HG02852 (cell line): ENCODE measurements around the gene SMC6.
A peak's percentile ranks its signal among the peaks of the same experiment; 100 is the strongest.

Experiments used
- ATAC-seq: cut with Tn5 transposase; IDR thresholded peaks from one replicate; pipeline ENCODE4 v1.9.1; 2021; ENCODE audit warnings: mild to moderate bottlenecking, moderate library complexity; ENCODE audit not compliant: unreplicated experiment

Gene SMC6

DNA sequence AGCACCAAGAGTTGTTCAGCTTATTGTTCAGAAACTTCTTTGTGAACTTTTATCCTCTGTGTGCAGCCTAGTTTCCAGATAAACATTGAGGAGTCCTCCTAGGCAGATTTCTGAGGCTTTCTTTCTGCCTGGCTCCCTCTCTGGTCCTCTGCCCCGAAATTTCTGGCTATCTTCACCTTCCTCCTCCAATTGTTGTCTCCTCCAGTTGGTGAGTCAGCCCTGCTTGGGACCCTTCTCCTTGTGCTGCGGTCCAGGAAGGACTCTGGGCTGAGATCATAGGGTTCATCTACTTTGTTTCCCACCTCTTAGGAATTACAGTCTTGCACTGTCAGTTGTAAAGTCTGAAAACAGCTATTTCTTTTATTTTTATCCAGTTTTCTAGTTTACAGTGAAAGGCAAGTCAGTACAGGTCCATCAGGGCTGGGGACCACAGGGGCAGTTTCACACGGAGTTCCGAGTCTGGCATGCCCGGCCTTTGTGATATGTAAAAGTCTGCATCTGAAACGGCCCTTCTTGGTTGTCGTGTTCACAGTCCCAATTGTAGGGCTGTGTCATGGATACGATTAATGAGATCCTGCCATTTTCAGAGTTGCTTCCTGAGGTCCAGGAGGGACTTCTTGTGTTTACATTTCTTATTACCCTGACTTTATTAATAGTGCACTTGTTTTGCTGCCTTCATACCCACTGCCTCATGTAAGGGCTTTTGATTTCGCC is 100.8 kb downstream of the SMC6 start:
- no peak for ATAC-seq

DNA sequence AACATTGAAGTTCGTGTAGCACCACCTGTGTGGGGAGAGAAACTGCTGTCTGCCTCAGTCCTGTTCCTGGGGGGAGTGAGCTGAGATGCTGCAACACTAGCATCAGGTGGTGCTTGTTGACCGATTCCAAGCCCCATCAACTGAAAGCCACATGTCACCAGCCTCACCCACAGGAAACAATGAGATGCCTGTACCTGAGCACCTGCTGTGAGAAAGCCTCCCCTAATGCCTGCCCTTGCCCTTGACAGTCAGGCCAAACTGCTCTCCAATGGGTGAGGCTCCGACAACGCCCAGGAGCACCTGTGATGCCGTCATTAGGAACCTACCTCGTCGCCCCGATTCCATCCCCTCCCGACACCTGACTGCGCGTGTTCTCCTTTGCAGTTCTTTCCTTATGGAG is 104.6 kb downstream of the SMC6 start:
- no peak for ATAC-seq

- no peak for ATAC-seq
These were observed 105.0 kb downstream of the SMC6 start for GRCh38 chr2:17648581-17648980.

- ATAC-seq, result no peak
These were observed 106.5 kb downstream of the SMC6 start for GRCh38 chr2:17646838-17647701.

DNA sequence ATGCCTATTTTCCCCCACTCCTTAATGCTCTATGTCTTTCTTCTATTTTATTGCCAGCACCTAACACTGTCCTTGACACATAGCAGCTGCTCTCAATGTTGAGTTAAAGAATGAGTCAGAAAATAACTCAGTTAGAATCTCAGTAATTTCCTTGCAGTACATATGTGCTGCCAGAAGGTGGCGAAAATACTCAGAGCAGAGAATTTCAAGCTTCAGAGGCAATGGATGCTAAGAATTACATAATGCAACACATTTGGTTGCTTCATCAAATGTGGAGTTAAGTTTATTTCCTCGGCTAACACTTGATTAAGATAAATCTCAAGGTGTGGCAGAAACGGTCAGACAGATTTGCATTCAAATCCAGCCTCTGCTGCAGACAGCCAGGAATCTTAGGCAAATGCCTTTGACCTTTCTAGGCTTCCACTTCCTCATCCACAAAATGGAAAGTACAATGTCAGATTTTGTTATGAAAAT is 107.5 kb downstream of the SMC6 start:
- peak; percentile 89 for ATAC-seq

DNA sequence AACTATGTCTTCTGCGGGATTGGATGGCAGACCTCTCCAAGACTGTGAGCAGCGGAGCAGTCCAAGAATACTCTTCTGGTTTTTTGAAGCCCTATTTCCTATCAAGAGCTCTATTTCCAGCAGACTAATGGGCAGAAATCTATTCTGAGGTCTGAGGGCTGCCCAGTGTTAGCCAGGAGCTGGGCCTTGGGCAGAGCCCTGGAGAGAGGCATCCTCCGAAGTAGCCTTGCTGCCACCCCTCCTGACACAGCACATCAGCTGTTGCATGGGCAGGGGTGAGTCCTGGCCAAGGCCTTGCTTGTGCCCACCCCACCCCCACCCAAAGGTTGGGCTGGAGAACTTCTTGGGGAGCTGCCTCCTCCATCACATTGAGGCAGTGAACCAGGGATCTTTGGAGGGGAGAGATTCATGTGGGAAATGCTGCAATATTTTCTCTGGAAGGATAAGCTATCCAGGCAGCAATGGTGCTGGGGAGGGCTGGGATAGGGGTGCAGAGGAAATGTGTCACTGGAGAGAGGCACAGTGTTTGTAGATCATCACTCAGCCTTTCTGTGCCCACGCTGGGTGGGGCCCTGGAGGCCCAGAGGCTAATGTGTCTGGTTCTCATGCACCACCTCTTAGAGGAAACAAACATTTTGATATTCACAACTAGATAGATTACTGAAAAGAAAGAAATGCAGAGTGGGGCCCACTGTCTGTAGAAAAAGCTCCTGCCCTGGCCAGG is 108.5 kb downstream of the SMC6 start:
- no peak for ATAC-seq

GRCh38 chr2:17643031-17643615 is 110.5 kb downstream of the SMC6 start:
- ATAC-seq, result no peak

DNA sequence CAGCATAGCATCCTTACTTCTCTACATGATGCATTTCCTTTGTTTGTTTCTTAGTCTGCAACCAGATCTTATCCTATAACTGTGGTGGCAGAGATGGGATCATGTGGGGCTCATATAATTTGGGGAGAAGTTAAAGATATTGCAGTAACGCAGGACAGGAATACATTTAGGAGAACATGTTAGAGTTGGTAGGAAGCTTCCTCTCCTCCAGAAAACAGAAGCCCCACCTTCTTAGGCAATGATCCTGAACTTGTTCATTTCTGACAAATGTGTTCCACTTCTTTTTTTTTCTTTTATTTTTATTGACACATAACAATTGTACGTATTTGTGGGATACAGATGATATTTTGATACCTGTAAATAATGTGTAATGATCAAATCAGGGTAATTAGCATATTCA is 113.2 kb downstream of the SMC6 start:
- ATAC-seq, result no peak

DNA sequence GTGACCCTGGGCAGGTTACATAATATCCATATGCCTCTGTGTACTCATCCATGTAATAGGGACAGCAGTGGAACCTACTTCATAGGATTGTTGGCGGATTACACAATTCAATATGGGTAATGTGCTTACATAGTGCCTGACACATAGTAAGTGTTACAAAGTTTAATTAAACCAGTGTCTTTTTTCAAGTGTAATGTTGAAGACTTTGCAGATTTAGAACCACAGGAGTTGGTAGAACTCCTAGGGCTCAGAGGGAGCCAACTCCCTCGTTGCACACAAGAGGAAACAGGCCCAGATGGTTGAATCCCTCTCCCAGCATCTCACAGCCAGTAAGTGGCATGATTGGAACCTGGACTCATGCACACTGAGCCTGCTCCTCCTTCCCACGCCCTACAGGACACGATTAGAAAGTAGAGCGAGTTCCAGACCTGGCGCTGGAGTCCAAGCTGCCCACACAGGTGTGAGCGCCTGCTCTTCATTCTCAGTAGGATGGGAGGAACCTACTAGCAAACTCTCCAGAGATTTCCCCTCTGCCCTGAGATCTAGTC is 115.3 kb downstream of the SMC6 start:
- no peak for ATAC-seq

- no peak for ATAC-seq
These were observed 116.3 kb downstream of the SMC6 start for GRCh38 chr2:17637131-17637906.

DNA sequence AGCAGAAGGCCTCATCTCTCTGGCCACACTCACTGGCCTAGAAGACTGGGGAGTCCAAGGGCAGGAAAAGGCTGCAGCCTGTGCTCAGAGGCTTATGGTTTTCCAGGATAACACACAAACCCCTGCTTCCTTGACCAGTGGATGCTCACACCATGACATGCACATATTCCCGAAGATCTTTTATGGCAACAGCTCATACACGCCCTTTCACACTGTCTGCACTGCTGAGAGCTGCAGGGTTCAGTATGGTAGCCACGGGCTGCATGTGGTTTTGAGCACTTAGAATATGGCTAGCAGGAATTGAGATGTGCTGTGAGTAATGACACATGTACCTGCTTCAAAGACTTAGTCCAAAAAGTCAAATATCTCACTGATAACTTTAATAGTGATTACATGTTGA is 117.4 kb downstream of the SMC6 start:
- no peak for ATAC-seq

DNA sequence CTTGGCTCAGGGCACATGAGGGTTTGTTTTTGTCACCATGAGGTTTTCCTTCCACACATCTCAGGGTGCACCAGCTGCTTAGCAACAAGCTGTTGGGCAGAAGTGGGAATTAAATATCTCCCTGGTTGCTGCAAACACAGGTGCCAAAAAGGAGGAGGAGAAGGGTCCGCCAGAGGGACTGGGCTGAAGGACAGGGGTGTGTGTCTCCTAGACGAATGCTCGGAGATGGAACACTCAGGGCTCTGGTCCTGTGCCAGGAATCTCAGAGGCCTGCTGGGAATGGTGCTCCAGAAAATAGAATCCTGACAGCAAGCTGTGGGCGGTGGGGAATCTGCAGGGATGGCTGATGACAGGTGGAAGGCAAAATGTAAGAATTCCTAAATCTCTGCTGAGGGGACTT is 118.6 kb downstream of the SMC6 start:
- ATAC-seq, result no peak

DNA sequence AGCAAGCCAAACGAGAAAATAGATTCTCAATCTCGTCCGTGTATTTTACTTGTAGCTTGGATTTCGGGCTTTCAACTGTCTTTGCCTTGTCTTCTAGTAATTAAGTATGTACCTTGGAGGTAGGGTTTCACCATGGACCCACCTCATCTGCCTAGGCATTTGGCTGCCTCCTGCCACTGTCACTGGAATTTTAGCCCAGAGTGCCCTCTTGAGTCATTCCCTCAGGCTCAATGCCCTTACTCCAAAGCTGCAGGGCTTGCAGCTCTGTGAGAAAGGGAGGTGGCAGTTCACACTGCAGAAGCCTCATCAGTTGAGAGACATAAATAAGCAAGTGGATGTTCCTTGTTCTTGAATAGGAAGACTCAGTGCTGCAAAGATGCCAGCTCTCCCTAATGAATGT is 123.5 kb downstream of the SMC6 start:
- no peak for ATAC-seq

- ATAC-seq, result no peak
These were observed 125.0 kb downstream of the SMC6 start for GRCh38 chr2:17628349-17629261.

- no peak for ATAC-seq
These were observed 126.2 kb downstream of the SMC6 start for GRCh38 chr2:17627434-17627833.

DNA sequence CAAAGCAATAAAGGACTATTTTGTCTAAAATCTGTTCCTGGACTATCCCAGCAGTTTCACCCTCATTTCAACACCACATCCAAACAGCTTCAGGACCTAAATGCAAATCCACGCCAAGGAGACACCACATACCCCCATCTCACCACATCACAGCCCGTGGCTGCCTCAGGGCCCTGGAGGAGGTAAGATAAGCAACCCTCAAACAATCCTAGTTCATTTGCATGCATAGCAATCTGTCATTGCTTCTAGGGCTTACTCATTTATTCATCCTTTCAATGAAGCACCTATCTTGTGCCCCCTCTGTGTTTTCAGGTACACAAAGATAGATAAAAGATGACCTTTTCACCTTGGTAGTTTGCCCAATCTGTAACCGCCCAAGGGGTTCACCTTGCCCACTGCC is 126.6 kb downstream of the SMC6 start:
- no peak for ATAC-seq

GRCh38 chr2:17625446-17625845 is 128.2 kb downstream of the SMC6 start:
- ATAC-seq, result no peak

- ATAC-seq, result no peak
These were observed 131.8 kb downstream of the SMC6 start for GRCh38 chr2:17621781-17622180.

GRCh38 chr2:17620841-17621240 is 132.8 kb downstream of the SMC6 start:
- no peak for ATAC-seq
